Measurements from ENCODE around the gene CCDC102A. TPM values are rescaled to one million over a fixed set of nuclear protein-coding genes. Genes with fewer than 3 reads are reported as not detected.

CCDC102A gene
- total and polyA plus RNA-seq, 10 of the 15 experiments (the other 5 are each of a cell fraction or from before 2014, with no cell fraction given): 0.03 to 5.9 (median 2.4) TPM

- no TSS peak for BruUV-seq (replicated peaks)
- intact Hi-C loops (cut with micrococcal nuclease; ENCODE audit: unreplicated experiment) (loop anchor here (5.0 kb wide), 2 partner anchors 233 to 348 kb away; partner anchors contain the start of genes PSME3IP1 and RSPRY1), in situ Hi-C loops (cut with MboI) (no loop called here)
- DNase-seq (ENCODE audit: low read depth, low spot score) (no peak), ATAC-seq (no peak), FAIRE-seq (no peak)
- Histone ChIP-seq H3K9me3 (replicated peaks; ENCODE audit: control insufficient read depth, insufficient read depth, low read length) (no peaks in the 10 kb centered on the region), H3K9ac (ENCODE audit: control insufficient read depth, insufficient read depth, low read length) (peak overlapping the region; percentile 82), H2AFZ (ENCODE audit: control insufficient read depth, low read depth, low read length) (no peak overlapping the region), H3K4me3 (peak overlapping the region; percentile 88; the same call in 1 of the 2 replicates), H3K27me3 (replicated peaks in 1 of 2; ENCODE audit: control insufficient read depth in 2 of 2, insufficient read depth in 2 of 2, low read length in 1 of 2) (no peaks in the 10 kb centered on the region), H3K4me2 (ENCODE audit: control insufficient read depth, insufficient read depth) (peak overlapping the region; percentile 97), H4K20me1 (ENCODE audit: control insufficient read depth, insufficient read depth) (no peaks in the 10 kb centered on the region), H3K36me3 (ENCODE audit: control insufficient read depth in 2 of 2, insufficient read depth in 2 of 2, low read length in 1 of 2) (no peaks in the 10 kb centered on the region), H3K4me1 (ENCODE audit: control insufficient read depth, insufficient read depth, low read length) (peaks cover 63% of the 10 kb centered on the region), H3K27ac (ENCODE audit: control insufficient read depth, insufficient read depth) (no peak overlapping the region; the same call in 1 of the 2 replicates), H3K79me2 (ENCODE audit: control insufficient read depth, insufficient read depth, low read length) (peaks cover 7% of the 10 kb centered on the region)
- 0 out of 2 replicates have a peak, but pooled peaks have one; percentile 7 for TF ChIP-seq POLR2AphosphoS5 (IDR thresholded peaks at IDR 0.05; ENCODE audit: low read length)
- TF ChIP-seq, protein P1, sequence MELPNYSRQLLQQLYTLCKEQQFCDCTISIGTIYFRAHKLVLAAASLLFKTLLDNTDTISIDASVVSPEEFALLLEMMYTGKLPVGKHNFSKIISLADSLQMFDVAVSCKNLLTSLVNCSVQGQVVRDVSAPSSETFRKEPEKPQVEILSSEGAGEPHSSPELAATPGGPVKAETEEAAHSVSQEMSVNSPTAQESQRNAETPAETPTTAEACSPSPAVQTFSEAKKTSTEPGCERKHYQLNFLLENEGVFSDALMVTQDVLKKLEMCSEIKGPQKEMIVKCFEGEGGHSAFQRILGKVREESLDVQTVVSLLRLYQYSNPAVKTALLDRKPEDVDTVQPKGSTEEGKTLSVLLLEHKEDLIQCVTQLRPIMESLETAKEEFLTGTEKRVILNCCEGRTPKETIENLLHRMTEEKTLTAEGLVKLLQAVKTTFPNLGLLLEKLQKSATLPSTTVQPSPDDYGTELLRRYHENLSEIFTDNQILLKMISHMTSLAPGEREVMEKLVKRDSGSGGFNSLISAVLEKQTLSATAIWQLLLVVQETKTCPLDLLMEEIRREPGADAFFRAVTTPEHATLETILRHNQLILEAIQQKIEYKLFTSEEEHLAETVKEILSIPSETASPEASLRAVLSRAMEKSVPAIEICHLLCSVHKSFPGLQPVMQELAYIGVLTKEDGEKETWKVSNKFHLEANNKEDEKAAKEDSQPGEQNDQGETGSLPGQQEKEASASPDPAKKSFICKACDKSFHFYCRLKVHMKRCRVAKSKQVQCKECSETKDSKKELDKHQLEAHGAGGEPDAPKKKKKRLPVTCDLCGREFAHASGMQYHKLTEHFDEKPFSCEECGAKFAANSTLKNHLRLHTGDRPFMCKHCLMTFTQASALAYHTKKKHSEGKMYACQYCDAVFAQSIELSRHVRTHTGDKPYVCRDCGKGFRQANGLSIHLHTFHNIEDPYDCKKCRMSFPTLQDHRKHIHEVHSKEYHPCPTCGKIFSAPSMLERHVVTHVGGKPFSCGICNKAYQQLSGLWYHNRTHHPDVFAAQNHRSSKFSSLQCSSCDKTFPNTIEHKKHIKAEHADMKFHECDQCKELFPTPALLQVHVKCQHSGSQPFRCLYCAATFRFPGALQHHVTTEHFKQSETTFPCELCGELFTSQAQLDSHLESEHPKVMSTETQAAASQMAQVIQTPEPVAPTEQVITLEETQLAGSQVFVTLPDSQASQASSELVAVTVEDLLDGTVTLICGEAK (IDR thresholded peaks at IDR 0.05; ENCODE audit: borderline replicate concordance): no peak
- SMC1A ChIA-PET (ENCODE audit: uncharacterized antibody, unreplicated experiment): interaction anchor here (0.9 to 1.0 kb wide), 2 partner anchors 18 to 47 kb away, joined by 3 read pairs; no protein-coding TSS in a partner anchor
- CTCF ChIA-PET: interaction anchor here (0.5 to 1.5 kb wide), 5 partner anchors 9 to 660 kb away, joined by 3 to 5 read pairs (median 3); partner anchors contain the start of gene POLR2C
- RAD21 ChIA-PET (ENCODE audit: unreplicated experiment): interaction anchor here (2.8 kb wide), 1 partner anchor 48 kb away, joined by 16 read pairs; the partner anchor contains the start of gene DOK4
- POLR2A ChIA-PET: interaction anchor here (1.5 kb wide), 1 partner anchor 8 kb away, joined by 7 read pairs; the partner anchor contains the start of gene ADGRG5
- 41% methylated on average over 13 of the region's 13 CpGs for WGBS (ENCODE audit: insufficient coverage, insufficient replicate concordance, low lambda C conversion rate, missing lambda C conversion rate)
These were observed 1.3 kb downstream of the CCDC102A start for GRCh38 chr16:57534881-57535658.

Measured in GM12878 (cell line).